Neural cell (in vitro differentiated cells): ENCODE results near the gene C1orf35. TPM values are rescaled to one million over a fixed set of nuclear protein-coding genes. Genes with fewer than 3 reads are reported as not detected.

Source experiments
- H2AFZ ChIP-seq: fragments of 200-600, 300-800 bp; sonication (generic), shearing (Covaris generic); 2 replicates; pipeline ENCODE4 v1.6.0; 2014; ENCODE audit warnings: low read depth, mild to moderate bottlenecking, antibody characterized with exemption, low read length, moderate library complexity
- H3F3A ChIP-seq: fragments of 200-600 bp; shearing (Covaris generic); 2 replicates; pipeline ENCODE4 v1.6.1; 2016; ENCODE audit warnings: mild to moderate bottlenecking, moderate library complexity, mixed read lengths, antibody characterized with exemption, low read length; ENCODE audit not compliant: insufficient read depth, poor library complexity, severe bottlenecking
- H3K27ac ChIP-seq: fragments of 200-600, 300-800 bp; sonication (generic), shearing (Covaris generic); 2 replicates; pipeline ENCODE4 v1.5.1; 2014; ENCODE audit warnings: mild to moderate bottlenecking, low read length, moderate library complexity
- H3K27me3 ChIP-seq: fragments of 300-800, 200-600 bp; sonication (generic), shearing (Covaris generic); 2 replicates; pipeline ENCODE4 v1.6.0; 2014; ENCODE audit warnings: mild to moderate bottlenecking, low read depth, low read length, moderate library complexity; ENCODE audit not compliant: insufficient read depth
- H3K36me3 ChIP-seq: fragments of 300-800, 200-600 bp; sonication (generic), shearing (Covaris generic); 2 replicates; pipeline ENCODE4 v1.5.1; 2014; ENCODE audit warnings: mild to moderate bottlenecking, antibody characterized with exemption, low read length, moderate library complexity; ENCODE audit not compliant: insufficient read depth
- H3K4me2 ChIP-seq: fragments of 300-800, 200-600 bp; sonication (generic), shearing (Covaris generic); 2 replicates; pipeline ENCODE4 v1.6.0; 2014; ENCODE audit warnings: mild to moderate bottlenecking, low read length
- H3K4me3 ChIP-seq: fragments of 300-800, 200-600 bp; sonication (generic), shearing (Covaris generic); 2 replicates; pipeline ENCODE4 v1.5.1; 2014; ENCODE audit warnings: mild to moderate bottlenecking, low read length, moderate library complexity
- H3K79me2 ChIP-seq: fragments of 200-600 bp; shearing (Covaris generic); replicated peaks from 2 replicates; pipeline ENCODE4 v1.6.0; 2014; ENCODE audit warnings: mild to moderate bottlenecking, low read length, moderate library complexity; ENCODE audit not compliant: insufficient read depth
- H3K9ac ChIP-seq: fragments of 300-800, 200-600 bp; sonication (generic), shearing (Covaris generic); 2 replicates; pipeline ENCODE4 v1.6.1; 2016; ENCODE audit warnings: mild to moderate bottlenecking, low read length, mixed read lengths
- H3K9me2 ChIP-seq: fragments of 200-600 bp; shearing (Covaris generic); 2 replicates; pipeline ENCODE4 v1.6.1; 2016; ENCODE audit warnings: mild to moderate bottlenecking, low read length, mixed read lengths; ENCODE audit not compliant: insufficient read depth
- H3K9me3 ChIP-seq: fragments of 200-600, 300-800 bp; sonication (generic), shearing (Covaris generic); 2 replicates; pipeline ENCODE4 v1.6.1; 2016; ENCODE audit warnings: mild to moderate bottlenecking, mixed run types, low read length, moderate library complexity, mixed read lengths
- H4K20me1 ChIP-seq: fragments of 200-600 bp; shearing (Covaris generic); 2 replicates; pipeline ENCODE4 v1.6.1; 2016; ENCODE audit warnings: mild to moderate bottlenecking, mixed run types; ENCODE audit not compliant: insufficient read depth
- EP300 ChIP-seq: fragments of 450-650 bp; conservative IDR thresholded peaks from 2 replicates; pipeline ENCODE4 v1.6.1; 2014; ENCODE audit warnings: antibody characterized with exemption, mild to moderate bottlenecking, moderate library complexity; ENCODE audit not compliant: poor library complexity, severe bottlenecking
- EZH2 ChIP-seq: fragments of 200-600, 300-800 bp; shearing (Covaris generic), sonication (generic); IDR thresholded peaks from 2 replicates; pipeline ENCODE4 v1.6.1; 2014; ENCODE audit warnings: antibody characterized with exemption, low read length, borderline replicate concordance, mild to moderate bottlenecking; ENCODE audit not compliant: insufficient read depth, poor library complexity, severe bottlenecking
- MXI1 ChIP-seq: fragments of 450-650 bp; conservative IDR thresholded peaks from 2 replicates; pipeline ENCODE4 v1.6.1; 2014; ENCODE audit warnings: antibody characterized with exemption, mild to moderate bottlenecking; ENCODE audit not compliant: poor library complexity, severe bottlenecking
- POLR2AphosphoS5 ChIP-seq: IDR thresholded peaks from 2 replicates; pipeline ENCODE4 v1.6.1; 2012
- RAD21 ChIP-seq: fragments of 450-650 bp; conservative IDR thresholded peaks from 2 replicates; pipeline ENCODE4 v1.6.1; 2014; ENCODE audit warnings: antibody characterized with exemption, mild to moderate bottlenecking, moderate library complexity
- SMC3 ChIP-seq: fragments of 450-650 bp; conservative IDR thresholded peaks from 2 replicates; pipeline ENCODE4 v1.6.1; 2014; ENCODE audit warnings: antibody characterized with exemption, mild to moderate bottlenecking, moderate library complexity; ENCODE audit not compliant: poor library complexity
- TAF1 ChIP-seq: IDR thresholded peaks from 2 replicates; pipeline ENCODE4 v1.6.1; 2012; ENCODE audit warnings: low read depth
- polyA plus RNA-seq: library from polyadenylated mRNA; depleted of rRNA; stranded (reverse); fragments of >200 nt; gene quantifications from 2 replicates; pipeline ENCODE4 v1.2.3, GENCODE V29; 2014
- TF ChIP-seq, protein P1 (sequence below): fragments of 450-650 bp; IDR thresholded peaks from 2 replicates; pipeline ENCODE4 v1.5.1; 2014; ENCODE audit warnings: antibody characterized with exemption, mild to moderate bottlenecking, moderate library complexity; ENCODE audit not compliant: poor library complexity, severe bottlenecking
- TF ChIP-seq, protein P2 (sequence below): IDR thresholded peaks from 2 replicates; pipeline ENCODE4 v1.6.1; 2012; ENCODE audit warnings: borderline replicate concordance

C1orf35 gene
- polyA plus RNA-seq, 1 donor from 2014 or later: 32.8 TPM

DNA sequence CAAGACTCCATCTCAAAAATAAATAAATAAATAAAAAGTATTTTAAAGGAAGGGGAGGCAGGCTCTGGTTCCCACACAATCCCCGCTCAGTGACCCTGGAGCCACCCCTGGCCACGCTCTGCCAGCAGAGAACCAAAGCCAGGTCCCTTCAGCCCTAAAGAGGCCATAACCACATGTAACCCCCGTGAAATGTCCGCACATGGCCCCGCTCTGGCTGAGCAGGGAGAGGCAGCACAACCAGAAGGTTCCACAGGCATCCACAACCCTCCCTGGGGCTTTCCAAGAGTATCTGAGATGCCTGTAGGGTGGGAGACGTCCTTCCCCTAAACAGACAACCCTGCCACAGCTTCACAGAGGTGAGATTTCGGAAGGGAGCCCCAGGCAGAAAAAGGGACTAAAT is 22.0 kb downstream of the C1orf35 start:
- peak overlapping the region; percentile 99 for H3K4me3 ChIP-seq
- H3K9ac ChIP-seq: peak overlapping the region; percentile 74
- no peaks in the 10 kb centered on the region for H3K9me2 ChIP-seq
- H3K9me3 ChIP-seq: no peaks in the 10 kb centered on the region
- H3K4me2 ChIP-seq: no peak overlapping the region
- no peaks in the 10 kb centered on the region for H3K36me3 ChIP-seq
- TF ChIP-seq EZH2 (no peak), MXI1 (no peak), TAF1 (no peak), SMC3 (no peak), EP300 (no peak), POLR2AphosphoS5 (no peak), RAD21 (no peak)
- TF ChIP-seq, protein P1, sequence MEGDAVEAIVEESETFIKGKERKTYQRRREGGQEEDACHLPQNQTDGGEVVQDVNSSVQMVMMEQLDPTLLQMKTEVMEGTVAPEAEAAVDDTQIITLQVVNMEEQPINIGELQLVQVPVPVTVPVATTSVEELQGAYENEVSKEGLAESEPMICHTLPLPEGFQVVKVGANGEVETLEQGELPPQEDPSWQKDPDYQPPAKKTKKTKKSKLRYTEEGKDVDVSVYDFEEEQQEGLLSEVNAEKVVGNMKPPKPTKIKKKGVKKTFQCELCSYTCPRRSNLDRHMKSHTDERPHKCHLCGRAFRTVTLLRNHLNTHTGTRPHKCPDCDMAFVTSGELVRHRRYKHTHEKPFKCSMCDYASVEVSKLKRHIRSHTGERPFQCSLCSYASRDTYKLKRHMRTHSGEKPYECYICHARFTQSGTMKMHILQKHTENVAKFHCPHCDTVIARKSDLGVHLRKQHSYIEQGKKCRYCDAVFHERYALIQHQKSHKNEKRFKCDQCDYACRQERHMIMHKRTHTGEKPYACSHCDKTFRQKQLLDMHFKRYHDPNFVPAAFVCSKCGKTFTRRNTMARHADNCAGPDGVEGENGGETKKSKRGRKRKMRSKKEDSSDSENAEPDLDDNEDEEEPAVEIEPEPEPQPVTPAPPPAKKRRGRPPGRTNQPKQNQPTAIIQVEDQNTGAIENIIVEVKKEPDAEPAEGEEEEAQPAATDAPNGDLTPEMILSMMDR: no peak
- TF ChIP-seq, protein P2, sequence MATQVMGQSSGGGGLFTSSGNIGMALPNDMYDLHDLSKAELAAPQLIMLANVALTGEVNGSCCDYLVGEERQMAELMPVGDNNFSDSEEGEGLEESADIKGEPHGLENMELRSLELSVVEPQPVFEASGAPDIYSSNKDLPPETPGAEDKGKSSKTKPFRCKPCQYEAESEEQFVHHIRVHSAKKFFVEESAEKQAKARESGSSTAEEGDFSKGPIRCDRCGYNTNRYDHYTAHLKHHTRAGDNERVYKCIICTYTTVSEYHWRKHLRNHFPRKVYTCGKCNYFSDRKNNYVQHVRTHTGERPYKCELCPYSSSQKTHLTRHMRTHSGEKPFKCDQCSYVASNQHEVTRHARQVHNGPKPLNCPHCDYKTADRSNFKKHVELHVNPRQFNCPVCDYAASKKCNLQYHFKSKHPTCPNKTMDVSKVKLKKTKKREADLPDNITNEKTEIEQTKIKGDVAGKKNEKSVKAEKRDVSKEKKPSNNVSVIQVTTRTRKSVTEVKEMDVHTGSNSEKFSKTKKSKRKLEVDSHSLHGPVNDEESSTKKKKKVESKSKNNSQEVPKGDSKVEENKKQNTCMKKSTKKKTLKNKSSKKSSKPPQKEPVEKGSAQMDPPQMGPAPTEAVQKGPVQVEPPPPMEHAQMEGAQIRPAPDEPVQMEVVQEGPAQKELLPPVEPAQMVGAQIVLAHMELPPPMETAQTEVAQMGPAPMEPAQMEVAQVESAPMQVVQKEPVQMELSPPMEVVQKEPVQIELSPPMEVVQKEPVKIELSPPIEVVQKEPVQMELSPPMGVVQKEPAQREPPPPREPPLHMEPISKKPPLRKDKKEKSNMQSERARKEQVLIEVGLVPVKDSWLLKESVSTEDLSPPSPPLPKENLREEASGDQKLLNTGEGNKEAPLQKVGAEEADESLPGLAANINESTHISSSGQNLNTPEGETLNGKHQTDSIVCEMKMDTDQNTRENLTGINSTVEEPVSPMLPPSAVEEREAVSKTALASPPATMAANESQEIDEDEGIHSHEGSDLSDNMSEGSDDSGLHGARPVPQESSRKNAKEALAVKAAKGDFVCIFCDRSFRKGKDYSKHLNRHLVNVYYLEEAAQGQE: no peak
- no peak overlapping the region for H3K27ac ChIP-seq
- H3F3A ChIP-seq: no peaks in the 10 kb centered on the region
- peaks cover 33% of the 10 kb centered on the region for H3K79me2 ChIP-seq
- H4K20me1 ChIP-seq: peaks cover 11% of the 10 kb centered on the region
- H3K27me3 ChIP-seq: no peaks in the 10 kb centered on the region
- H2AFZ ChIP-seq: no peak overlapping the region

DNA sequence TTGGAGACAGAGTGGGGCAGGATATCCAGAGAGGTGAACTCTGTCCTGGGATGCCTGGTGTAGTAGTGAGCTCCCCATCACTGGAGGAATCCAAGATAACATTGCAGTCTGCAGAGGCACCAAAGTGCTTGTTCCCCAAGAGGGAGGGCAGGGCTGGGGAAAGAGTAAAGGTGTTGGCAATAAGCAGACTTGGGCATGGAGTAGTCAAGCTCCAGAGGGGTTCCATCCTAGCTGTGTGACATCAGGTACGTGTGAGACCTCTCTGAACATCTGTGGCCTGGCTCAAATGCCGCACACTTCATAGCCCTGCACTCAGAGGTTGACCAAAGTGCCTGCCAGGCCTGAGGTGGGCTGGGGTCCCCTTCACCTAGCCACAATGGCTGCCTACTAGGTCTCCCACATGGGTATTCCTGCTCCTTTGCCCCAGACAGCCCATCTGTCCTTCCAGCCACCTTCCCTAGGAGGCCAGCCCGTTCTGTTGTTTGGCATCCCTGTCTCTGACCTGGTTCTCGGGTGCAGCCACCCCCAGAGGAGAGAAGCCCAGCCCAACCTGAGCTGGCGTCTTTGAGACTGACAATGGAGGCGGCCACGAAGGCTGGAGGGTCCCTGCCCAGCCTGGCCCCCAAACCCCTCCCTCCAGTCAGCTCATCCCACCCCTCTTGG is 23.4 kb downstream of the C1orf35 start:
- Histone ChIP-seq H2AFZ (no peak overlapping the region), H3K79me2 (peaks cover 19% of the 10 kb centered on the region), H4K20me1 (peaks cover 4% of the 10 kb centered on the region), H3K36me3 (no peaks in the 10 kb centered on the region), H3K27ac (no peak overlapping the region), H3K9ac (no peak overlapping the region), H3K27me3 (no peaks in the 10 kb centered on the region), H3K9me2 (no peaks in the 10 kb centered on the region), H3K4me2 (no peak overlapping the region), H3K9me3 (no peaks in the 10 kb centered on the region), H3F3A (no peaks in the 10 kb centered on the region), H3K4me3 (no peak overlapping the region)
- TF ChIP-seq EP300: no peak
- no peak for TF ChIP-seq POLR2AphosphoS5
- TF ChIP-seq, protein P1: no peak
- no peak for TF ChIP-seq MXI1
- TF ChIP-seq, protein P2: no peak
- TF ChIP-seq SMC3: no peak
- no peak for TF ChIP-seq RAD21
- no peak for TF ChIP-seq EZH2
- TF ChIP-seq TAF1: no peak
